Neutrophil (primary cell): Measurements from ENCODE around the gene POLR3B.
A peak's percentile ranks its signal among the peaks of the same experiment; 100 is the strongest.
"Not testable (repeated sequence)": the region's sequence is repeated elsewhere in the genome, so short reads cannot be mapped to it uniquely, and the experiment has no call there.

Experiments used
- H3K27ac ChIP-seq: fragments of 200-600 bp; sonication (generic); 2 replicates; pipeline ENCODE4 v1.5.1; 2016; ENCODE audit warnings: mild to moderate bottlenecking, moderate library complexity
- H3K27me3 ChIP-seq: fragments of 200-600 bp; sonication (generic); 2 replicates; pipeline ENCODE4 v1.6.0; 2016; ENCODE audit warnings: mild to moderate bottlenecking
- H3K36me3 ChIP-seq: fragments of 200-600 bp; sonication (generic); 2 replicates; pipeline ENCODE4 v1.5.1; 2017
- H3K4me1 ChIP-seq, 2 experiments: fragments of 200-600 bp in 1 of 2; sonication (generic) in 1 of 2; 1 replicate in 1 of 2; 2 replicates in 1 of 2; pipeline versions ENCODE4 v1.5.1 to v1.6.1; 2013 to 2016; ENCODE audit warnings: low read depth in 1 of 2, low read length in 1 of 2, mild to moderate bottlenecking in 1 of 2, moderate library complexity in 1 of 2; ENCODE audit not compliant: control insufficient read depth in 1 of 2, insufficient read depth in 1 of 2
- H3K4me3 ChIP-seq, 2 experiments: fragments of 200-600 bp in 1 of 2; sonication (generic) in 1 of 2; 1 replicate in 1 of 2; 2 replicates in 1 of 2; pipeline ENCODE4 v1.5.1; 2013 to 2016; ENCODE audit warnings: low read depth in 1 of 2, low read length in 1 of 2, mild to moderate bottlenecking in 1 of 2, moderate library complexity in 1 of 2
- H3K9me3 ChIP-seq: fragments of 200-600 bp; sonication (generic); 2 replicates; pipeline ENCODE4 v1.5.1; 2016
- CTCF ChIP-seq: fragments of 200-600 bp; sonication (generic); IDR thresholded peaks from 2 replicates; pipeline ENCODE4 v1.5.1; 2016; ENCODE audit warnings: antibody characterized with exemption

Gene POLR3B

GRCh38 chr12:106311139-106311538, 46.4 kb upstream of the POLR3B start:
- Histone ChIP-seq H3K4me3 (peak overlapping the region; percentile 35 to 39), H3K27ac (peak overlapping the region; percentile 99), H3K9me3 (no peaks in the 10 kb centered on the region), H3K36me3 (peaks cover 75% of the 10 kb centered on the region), H3K4me1 (peaks cover 78 to 80% of the 10 kb centered on the region in 2 experiments), H3K27me3 (no peaks in the 10 kb centered on the region)
- TF ChIP-seq CTCF = no peak

- Histone ChIP-seq H3K4me1 (peaks cover 55 to 60% of the 10 kb centered on the region in 2 experiments), H3K27ac (peak overlapping the region; percentile 99), H3K36me3 (peaks cover 86% of the 10 kb centered on the region)
- H3K9me3 ChIP-seq, H3K27me3 ChIP-seq, H3K4me3 ChIP-seq: not testable (repeated sequence)
Observed at GRCh38 chr12:106313413-106313812, 44.1 kb upstream of the POLR3B start.

DNA sequence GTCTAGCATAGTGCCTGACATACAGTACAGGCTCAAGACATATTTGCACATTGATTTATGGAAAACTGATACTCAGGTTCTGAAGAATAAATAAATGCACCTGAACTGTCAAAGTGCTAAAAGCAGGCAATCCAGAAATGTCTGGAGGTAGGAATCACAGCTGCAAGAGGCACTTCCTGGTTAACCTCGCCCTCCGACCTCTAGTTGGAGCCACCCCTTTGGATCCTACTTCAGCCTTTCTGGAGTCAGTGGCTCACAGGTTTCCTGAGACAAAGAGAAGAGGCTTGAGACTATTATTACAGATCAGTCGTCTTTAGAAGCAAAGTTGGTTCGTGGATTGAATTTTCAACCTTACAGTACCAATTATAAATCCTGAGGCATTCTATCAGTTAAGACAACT, 42.0 kb upstream of the POLR3B start:
- Histone ChIP-seq H3K36me3 (peaks cover 98% of the 10 kb centered on the region), H3K9me3 (no peaks in the 10 kb centered on the region), H3K27ac (peak overlapping the region; percentile 56), H3K27me3 (no peaks in the 10 kb centered on the region), H3K4me3 (no peak overlapping the region), H3K4me1 (peaks cover 34 to 39% of the 10 kb centered on the region in 2 experiments)
- no peak for TF ChIP-seq CTCF

- Histone ChIP-seq H3K9me3 (no peaks in the 10 kb centered on the region), H3K27me3 (no peaks in the 10 kb centered on the region), H3K4me3 (no peak overlapping the region), H3K27ac (no peak overlapping the region), H3K4me1 (peaks cover 14 to 23% of the 10 kb centered on the region in 2 experiments), H3K36me3 (peaks cover 98% of the 10 kb centered on the region)
- TF ChIP-seq CTCF = no peak
Observed at GRCh38 chr12:106317406-106318082, 40.0 kb upstream of the POLR3B start.

- Histone ChIP-seq H3K27ac (peak overlapping the region; percentile 15), H3K27me3 (no peaks in the 10 kb centered on the region), H3K36me3 (peaks cover 99% of the 10 kb centered on the region), H3K9me3 (no peaks in the 10 kb centered on the region), H3K4me1 (peaks cover 0 to 6% of the 10 kb centered on the region in 2 experiments), H3K4me3 (no peak overlapping the region)
- TF ChIP-seq CTCF = no peak
Observed at GRCh38 chr12:106321139-106321850, 36.3 kb upstream of the POLR3B start.

DNA sequence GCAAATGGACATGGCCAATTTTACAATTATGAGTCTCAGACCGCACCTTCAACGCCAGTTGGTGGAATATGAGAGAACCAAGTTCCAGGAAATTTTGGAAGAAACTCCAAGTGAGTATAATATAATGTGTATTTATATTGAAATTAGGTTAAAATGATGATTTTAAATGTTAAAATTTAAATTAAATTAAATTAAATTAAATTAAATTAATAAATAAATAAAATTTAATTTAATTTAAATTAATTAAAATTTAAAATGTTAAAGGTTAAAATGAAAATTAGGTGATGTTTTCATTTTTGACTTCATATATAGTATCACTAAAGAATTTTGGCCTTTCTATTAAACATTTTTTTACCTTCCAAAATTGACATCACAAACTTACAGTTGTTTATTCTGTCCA, 34.0 kb upstream of the POLR3B start:
- Histone ChIP-seq H3K4me1 (peaks cover 0 to 5% of the 10 kb centered on the region in 2 experiments), H3K9me3 (no peaks in the 10 kb centered on the region), H3K27ac (no peak overlapping the region), H3K4me3 (no peak overlapping the region), H3K27me3 (no peaks in the 10 kb centered on the region), H3K36me3 (peaks cover 98% of the 10 kb centered on the region)
- TF ChIP-seq CTCF = no peak
